ENCODE measurements around the gene CCNF.
"Not testable (repeated sequence)": the region's sequence is repeated elsewhere in the genome, so short reads cannot be mapped to it uniquely, and the experiment has no call there.

The CCNF gene

GRCh38 chr16:2424061-2425007 is 4.9 kb upstream of the CCNF start:
- no peaks in the 10 kb centered on the region for H3K9me3 Mint-ChIP-seq
- H3K27me3 Mint-ChIP-seq, result no peaks in the 10 kb centered on the region
- no peaks in the 10 kb centered on the region for H3K36me3 Mint-ChIP-seq (ENCODE audit: low read depth)
- peaks cover 10% of the 10 kb centered on the region for H3K4me1 Mint-ChIP-seq (ENCODE audit: low read depth)
- H3K4me3 Mint-ChIP-seq, result no peak overlapping the region
- H3K27ac Mint-ChIP-seq, result peak overlapping the region; percentile 36

GRCh38 chr16:2425008-2425518 is 4.2 kb upstream of the CCNF start:
- no peak overlapping the region for H3K4me3 Mint-ChIP-seq
- H3K27me3 Mint-ChIP-seq, result no peaks in the 10 kb centered on the region
- H3K4me1 Mint-ChIP-seq (ENCODE audit: low read depth), result peaks cover 13% of the 10 kb centered on the region
- H3K36me3 Mint-ChIP-seq (ENCODE audit: low read depth), result peaks cover 2% of the 10 kb centered on the region
- H3K27ac Mint-ChIP-seq, result peak overlapping the region; percentile 36
- H3K9me3 Mint-ChIP-seq, result no peaks in the 10 kb centered on the region

- Mint-ChIP-seq H3K4me1 (ENCODE audit: low read depth) (peaks cover 22% of the 10 kb centered on the region), H3K9me3 (no peaks in the 10 kb centered on the region), H3K36me3 (ENCODE audit: low read depth) (peaks cover 11% of the 10 kb centered on the region), H3K27me3 (no peaks in the 10 kb centered on the region), H3K4me3 (no peak overlapping the region), H3K27ac (no peak overlapping the region)
Observed at GRCh38 chr16:2425825-2426430, 3.3 kb upstream of the CCNF start.

GRCh38 chr16:2426941-2427361 is 2.3 kb upstream of the CCNF start:
- H3K4me3 Mint-ChIP-seq, result no peak overlapping the region
- peaks cover 24% of the 10 kb centered on the region for H3K4me1 Mint-ChIP-seq (ENCODE audit: low read depth)
- H3K9me3 Mint-ChIP-seq, result no peaks in the 10 kb centered on the region
- no peak overlapping the region for H3K27ac Mint-ChIP-seq
- H3K36me3 Mint-ChIP-seq (ENCODE audit: low read depth), result peaks cover 14% of the 10 kb centered on the region
- no peaks in the 10 kb centered on the region for H3K27me3 Mint-ChIP-seq

GRCh38 chr16:2427526-2427925 is 1.7 kb upstream of the CCNF start:
- Mint-ChIP-seq H3K4me3 (peak overlapping the region; percentile 84), H3K9me3 (no peaks in the 10 kb centered on the region), H3K36me3 (ENCODE audit: low read depth) (peaks cover 17% of the 10 kb centered on the region), H3K27me3 (no peaks in the 10 kb centered on the region), H3K4me1 (ENCODE audit: low read depth) (peaks cover 24% of the 10 kb centered on the region), H3K27ac (no peak overlapping the region)

- Mint-ChIP-seq H3K4me3 (peak overlapping the region; percentile 84), H3K27ac (peak overlapping the region; percentile 78), H3K36me3 (ENCODE audit: low read depth) (peaks cover 23% of the 10 kb centered on the region), H3K27me3 (no peaks in the 10 kb centered on the region), H3K4me1 (ENCODE audit: low read depth) (peaks cover 26% of the 10 kb centered on the region), H3K9me3 (no peaks in the 10 kb centered on the region)
Observed at GRCh38 chr16:2428051-2428783, 1.0 kb upstream of the CCNF start.

- peaks cover 28% of the 10 kb centered on the region for H3K36me3 Mint-ChIP-seq (ENCODE audit: low read depth)
- H3K27ac Mint-ChIP-seq, result peak overlapping the region; percentile 78
- H3K27me3 Mint-ChIP-seq, result no peaks in the 10 kb centered on the region
- peaks cover 26% of the 10 kb centered on the region for H3K4me1 Mint-ChIP-seq (ENCODE audit: low read depth)
- peak overlapping the region; percentile 84 for H3K4me3 Mint-ChIP-seq
- no peaks in the 10 kb centered on the region for H3K9me3 Mint-ChIP-seq
Observed at GRCh38 chr16:2428784-2429033, 538 bp upstream of the CCNF start.

GRCh38 chr16:2429771-2430663 is 770 bp downstream of the CCNF start:
- Mint-ChIP-seq H3K4me3 (peak overlapping the region; percentile 91), H3K27me3 (no peaks in the 10 kb centered on the region), H3K9me3 (no peaks in the 10 kb centered on the region), H3K4me1 (ENCODE audit: low read depth) (peaks cover 26% of the 10 kb centered on the region), H3K27ac (peak overlapping the region; percentile 69), H3K36me3 (ENCODE audit: low read depth) (peaks cover 35% of the 10 kb centered on the region)

- peaks cover 45% of the 10 kb centered on the region for H3K36me3 Mint-ChIP-seq (ENCODE audit: low read depth)
- peaks cover 26% of the 10 kb centered on the region for H3K4me1 Mint-ChIP-seq (ENCODE audit: low read depth)
- H3K4me3 Mint-ChIP-seq, result no peak overlapping the region
- no peaks in the 10 kb centered on the region for H3K9me3 Mint-ChIP-seq
- H3K27ac Mint-ChIP-seq, result no peak overlapping the region
- H3K27me3 Mint-ChIP-seq, result no peaks in the 10 kb centered on the region
Observed at GRCh38 chr16:2432286-2432685, 3.0 kb downstream of the CCNF start.

- Mint-ChIP-seq H3K27me3 (no peaks in the 10 kb centered on the region), H3K27ac (no peak overlapping the region), H3K36me3 (ENCODE audit: low read depth) (peaks cover 50% of the 10 kb centered on the region)
Observed at GRCh38 chr16:2432801-2433505, 3.7 kb downstream of the CCNF start.

GRCh38 chr16:2435236-2435635 is 6.0 kb downstream of the CCNF start:
- not testable (repeated sequence) for H3K27ac Mint-ChIP-seq, H3K9me3 Mint-ChIP-seq, H3K27me3 Mint-ChIP-seq, H3K4me3 Mint-ChIP-seq
- peaks cover 63% of the 10 kb centered on the region for H3K36me3 Mint-ChIP-seq (ENCODE audit: low read depth)
- peaks cover 17% of the 10 kb centered on the region for H3K4me1 Mint-ChIP-seq (ENCODE audit: low read depth)

More at GRCh38 chr16:2432801-2433505, 3.7 kb downstream of the CCNF start:
- Mint-ChIP-seq H3K9me3 (no peaks in the 10 kb centered on the region), H3K4me1 (ENCODE audit: low read depth) (peaks cover 23% of the 10 kb centered on the region), H3K4me3 (no peak overlapping the region)

- H3K4me3 Mint-ChIP-seq, result no peak overlapping the region
- no peak overlapping the region for H3K27ac Mint-ChIP-seq
- H3K36me3 Mint-ChIP-seq (ENCODE audit: low read depth), result peaks cover 55% of the 10 kb centered on the region
- no peaks in the 10 kb centered on the region for H3K9me3 Mint-ChIP-seq
- H3K27me3 Mint-ChIP-seq, result no peaks in the 10 kb centered on the region
- peaks cover 12% of the 10 kb centered on the region for H3K4me1 Mint-ChIP-seq (ENCODE audit: low read depth)
Observed at GRCh38 chr16:2436110-2436509, 6.9 kb downstream of the CCNF start.

GRCh38 chr16:2437032-2437790 is 8.0 kb downstream of the CCNF start:
- peaks cover 12% of the 10 kb centered on the region for H3K4me1 Mint-ChIP-seq (ENCODE audit: low read depth)
- H3K4me3 Mint-ChIP-seq, result no peak overlapping the region
- no peaks in the 10 kb centered on the region for H3K27me3 Mint-ChIP-seq
- peaks cover 53% of the 10 kb centered on the region for H3K36me3 Mint-ChIP-seq (ENCODE audit: low read depth)
- H3K27ac Mint-ChIP-seq, result no peak overlapping the region
- no peaks in the 10 kb centered on the region for H3K9me3 Mint-ChIP-seq

All from stimulated activated naive CD8-positive, alpha-beta T cell treated with anti-CD3 and anti-CD28 coated beads, Interleukin-15, Interleukin-2, amounts not matched to agents 100 ng/mL and 50 ng/mL, for 24 hours (primary cell).